GM19463 (cell line): ENCODE results near the gene HAGHL.

ENCODE experiments used
- ATAC-seq: cut with Tn5 transposase; IDR thresholded peaks from one replicate; pipeline ENCODE4 v1.9.1; 2021; ENCODE audit warnings: mild to moderate bottlenecking, moderate library complexity; ENCODE audit not compliant: unreplicated experiment

The HAGHL gene

DNA sequence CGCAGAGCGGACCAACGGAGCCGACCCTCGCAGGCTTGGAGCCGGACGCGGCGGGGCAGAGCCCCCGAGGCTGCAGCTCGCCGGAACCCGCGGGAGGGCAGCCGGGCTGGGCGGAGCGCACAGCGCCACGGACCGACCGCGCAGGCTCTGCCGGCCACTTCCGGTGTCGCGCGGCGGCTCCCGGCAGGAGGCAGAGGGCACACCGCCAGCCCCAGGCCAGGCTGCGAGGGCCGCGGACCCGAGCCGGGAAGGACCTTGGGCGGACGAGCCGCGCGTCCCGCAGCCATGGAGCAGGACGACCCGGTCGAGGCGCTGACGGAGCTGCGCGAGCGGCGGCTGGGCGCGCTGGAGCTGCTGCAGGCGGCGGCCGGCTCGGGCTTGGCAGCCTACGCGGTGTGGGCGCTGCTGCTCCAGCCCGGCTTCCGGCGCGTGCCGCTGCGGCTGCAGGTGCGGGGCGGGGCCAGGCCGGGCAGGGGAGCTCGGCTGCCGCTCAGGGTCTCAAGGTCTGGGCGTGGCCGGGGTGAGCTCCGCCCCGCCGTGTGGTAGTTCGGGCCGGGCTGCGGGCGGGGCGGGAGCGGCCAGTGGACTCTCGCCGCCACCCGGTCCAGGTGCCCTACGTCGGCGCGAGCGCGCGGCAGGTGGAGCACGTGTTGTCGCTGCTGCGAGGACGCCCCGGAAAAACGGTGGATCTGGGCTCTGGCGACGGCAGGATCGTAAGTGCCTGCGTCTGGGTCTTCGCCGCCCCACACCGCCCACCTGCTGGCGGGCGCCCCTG, 5.7 kb upstream of the HAGHL start, which contains the start of gene ANTKMT:
Gene ANTKMT (plus strand): TSS at position 157 of the 775 bp plus-strand sequence. CDS start 129 bp downstream, at position 286.
- peak; percentile 78 for ATAC-seq

DNA sequence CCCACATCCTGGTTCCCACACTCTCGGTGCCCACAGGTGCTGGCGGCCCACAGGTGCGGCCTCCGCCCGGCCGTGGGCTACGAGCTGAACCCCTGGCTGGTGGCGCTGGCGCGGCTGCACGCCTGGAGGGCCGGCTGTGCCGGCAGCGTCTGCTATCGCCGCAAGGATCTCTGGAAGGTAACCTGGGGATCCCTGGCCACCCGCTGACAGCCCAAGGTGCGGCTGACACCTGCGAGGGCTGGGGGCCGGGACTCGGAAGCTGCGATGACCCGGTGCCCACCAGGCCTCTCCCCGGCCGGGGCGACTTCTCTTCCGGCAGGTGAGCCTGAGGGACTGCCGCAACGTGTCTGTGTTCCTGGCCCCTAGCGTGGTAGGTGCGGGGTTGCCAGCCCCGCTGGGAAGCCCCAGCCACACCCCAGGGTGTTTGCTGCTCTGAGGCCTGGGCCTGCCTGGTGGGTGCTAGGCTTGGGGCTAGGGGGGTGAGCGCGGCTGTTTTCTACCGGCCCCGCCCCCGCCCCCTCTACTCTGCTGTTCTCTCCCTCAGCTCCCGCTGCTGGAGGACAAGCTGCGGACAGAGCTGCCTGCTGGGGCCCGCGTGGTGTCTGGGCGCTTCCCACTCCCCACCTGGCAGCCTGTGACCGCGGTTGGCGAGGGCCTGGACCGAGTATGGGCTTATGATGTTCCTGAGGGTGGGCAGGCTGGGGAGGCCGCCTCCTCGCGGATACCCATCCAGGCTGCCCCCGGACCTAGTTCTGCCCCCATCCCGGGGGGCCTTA, 5.0 kb upstream of the HAGHL start:
- ATAC-seq: no peak

DNA sequence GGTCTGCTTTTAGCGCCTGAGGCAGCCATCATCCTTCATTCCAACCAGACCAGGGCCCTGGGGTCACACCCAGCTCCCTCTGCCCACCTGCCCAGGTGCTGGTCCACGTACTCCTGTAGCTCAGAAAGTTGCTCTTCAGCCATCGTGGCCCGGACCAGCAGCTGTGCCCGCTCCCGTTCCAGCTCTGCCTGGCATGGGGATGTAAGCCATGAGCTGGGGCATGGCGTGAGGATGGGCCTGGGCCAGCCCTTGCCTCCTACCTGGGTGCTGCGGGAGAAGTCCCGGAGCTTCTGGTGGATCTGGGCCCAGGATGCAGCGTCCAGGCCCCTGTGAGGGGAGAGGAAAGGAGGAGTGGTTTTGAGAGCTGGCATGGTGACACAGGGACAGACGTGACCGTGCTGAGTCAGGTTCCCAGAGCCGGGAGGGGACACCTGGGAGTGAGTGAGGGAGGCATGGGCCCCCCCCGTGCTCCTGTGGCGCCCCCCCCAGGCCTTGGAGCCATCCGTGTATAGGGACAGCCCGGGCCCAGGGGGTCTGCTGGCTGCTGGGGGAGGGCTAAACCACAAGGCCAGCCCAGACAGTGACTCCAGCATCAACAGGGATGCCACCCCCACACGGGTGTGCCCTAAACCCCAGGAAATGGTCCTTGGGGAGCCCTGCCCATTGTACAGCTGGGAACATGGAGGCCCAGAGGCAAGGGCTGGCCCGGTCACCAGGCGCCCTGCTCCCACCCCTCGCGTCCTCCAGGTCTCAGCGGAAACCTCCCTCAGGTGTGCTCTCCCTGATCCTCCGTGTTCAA, 3.9 kb upstream of the HAGHL start:
- ATAC-seq: no peak

DNA sequence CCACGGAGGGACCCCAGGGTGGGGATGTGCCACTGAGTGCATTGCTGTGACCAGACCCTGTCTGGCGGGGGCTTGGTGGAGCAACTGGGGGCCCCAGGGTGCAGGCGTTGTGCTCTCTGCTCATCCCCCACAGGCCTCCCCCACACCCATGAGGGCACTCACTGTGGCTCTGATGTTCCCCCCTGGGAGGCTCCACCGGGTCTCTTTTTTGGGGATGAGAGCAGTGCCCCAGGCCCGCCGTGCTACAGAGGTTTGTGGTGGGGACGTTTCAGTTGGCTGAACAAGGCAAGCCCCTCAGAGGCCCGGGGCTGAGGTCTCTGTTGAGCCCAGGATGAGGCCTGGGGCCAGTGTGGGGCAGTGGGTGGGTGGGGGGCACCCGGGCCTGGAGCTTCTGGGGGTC, 3.2 kb upstream of the HAGHL start:
- no peak for ATAC-seq

DNA sequence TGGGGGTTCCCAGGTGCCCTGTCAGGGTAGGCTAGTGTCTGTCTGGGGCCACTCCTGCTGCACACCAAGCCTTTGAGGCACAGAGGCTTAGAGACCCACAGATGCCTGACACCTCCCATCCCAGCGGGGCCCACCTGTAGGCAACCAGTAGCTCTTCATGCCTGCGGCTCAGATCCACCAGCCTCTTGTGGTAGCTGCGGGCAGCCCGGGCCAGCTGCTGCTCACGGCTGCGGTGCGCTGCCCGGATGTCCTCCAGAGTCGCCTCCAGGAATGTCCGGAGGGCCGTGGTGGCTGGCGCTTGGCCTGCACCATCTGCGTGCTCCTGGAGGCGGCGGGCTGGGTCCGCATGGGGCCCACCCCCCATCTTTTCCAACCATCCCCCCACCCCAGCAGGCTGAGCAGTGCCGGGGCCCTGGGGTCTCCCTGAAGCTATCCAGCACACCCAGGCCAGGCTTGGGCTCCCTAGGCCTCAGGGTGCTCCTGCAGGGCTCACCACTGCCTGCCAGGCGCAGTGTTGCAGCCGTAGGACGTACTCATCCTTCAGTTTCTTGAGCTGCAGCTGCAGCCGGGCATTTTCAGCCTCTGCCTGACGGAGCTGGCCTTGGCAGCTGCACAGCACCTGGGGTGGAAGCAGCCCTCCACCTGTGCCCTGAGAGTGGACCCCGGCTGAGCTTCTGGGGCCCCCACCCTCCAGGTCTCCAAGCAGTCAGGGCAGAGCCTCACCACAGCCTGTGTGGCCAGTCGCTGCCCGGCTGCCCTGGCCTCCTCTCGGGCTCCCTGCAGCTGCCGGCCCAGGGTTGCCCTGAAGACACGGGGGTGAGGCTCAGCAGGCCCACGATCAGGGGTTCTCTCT, 2.5 kb upstream of the HAGHL start:
- no peak for ATAC-seq

DNA sequence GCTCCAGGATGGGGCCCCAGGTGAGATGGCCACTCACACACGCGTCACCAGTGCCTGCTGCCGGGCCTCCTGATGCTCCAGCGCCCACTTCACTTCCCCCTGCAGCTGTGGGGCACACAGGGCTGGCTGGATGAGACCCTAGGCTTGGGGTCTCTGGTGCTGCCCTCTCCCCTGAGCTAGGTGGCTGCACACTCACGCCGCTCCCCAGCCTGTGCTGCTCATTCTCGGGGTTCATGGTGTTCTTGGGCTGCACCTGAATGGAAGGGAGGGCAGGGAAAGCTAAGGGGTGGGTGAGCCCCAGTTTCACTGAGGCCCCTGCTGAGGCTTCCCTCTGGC, 1.9 kb upstream of the HAGHL start:
- ATAC-seq: no peak

DNA sequence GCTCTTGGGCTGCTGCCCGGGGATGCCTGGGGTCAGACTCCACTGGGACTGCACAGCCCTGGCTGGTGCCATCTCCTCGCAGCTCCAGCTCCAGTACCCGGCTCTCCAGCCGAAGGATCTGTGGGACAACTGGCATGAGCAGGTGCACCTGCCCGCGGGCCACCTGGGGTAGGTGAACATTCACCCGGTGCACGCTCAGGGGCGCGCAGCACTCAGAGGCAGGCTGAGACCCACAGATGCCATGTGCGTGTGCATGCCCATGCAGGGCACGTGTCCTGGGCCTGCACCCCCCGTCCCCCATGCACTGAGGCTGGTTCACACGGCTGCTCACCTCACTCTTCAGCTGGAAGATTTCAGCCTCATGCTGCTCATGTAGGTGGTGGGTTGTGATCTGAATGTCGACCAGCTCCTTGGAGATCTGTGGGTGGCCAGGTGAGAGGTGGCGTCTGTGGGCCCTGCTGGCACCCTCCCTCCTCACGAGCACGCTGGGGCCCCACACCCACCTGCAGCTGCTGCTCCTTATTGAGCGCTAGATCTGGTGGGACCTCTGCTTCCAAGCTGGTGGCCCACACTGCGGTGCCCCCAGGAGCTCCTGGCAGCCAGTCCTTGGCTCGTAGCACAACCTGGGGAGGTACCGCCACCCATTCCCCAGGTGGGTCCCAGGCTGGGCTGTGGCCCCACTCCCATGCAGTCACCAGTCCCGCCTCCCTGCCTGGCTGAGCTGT, 1.3 kb upstream of the HAGHL start:
- no peak for ATAC-seq

DNA sequence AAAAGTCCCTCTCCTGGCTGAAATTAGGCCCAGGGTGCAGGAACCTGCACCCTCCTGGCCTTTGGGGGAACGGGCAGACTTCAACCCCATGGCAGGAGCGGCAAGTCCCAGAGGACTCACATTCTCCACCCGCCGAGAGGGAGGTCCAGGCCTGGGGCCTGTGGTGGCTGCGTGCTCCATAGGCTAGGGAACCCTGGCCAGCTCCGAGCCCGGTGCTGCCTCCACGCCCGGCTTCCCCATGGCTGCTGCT, 793 bp upstream of the HAGHL start:
- ATAC-seq: no peak

DNA sequence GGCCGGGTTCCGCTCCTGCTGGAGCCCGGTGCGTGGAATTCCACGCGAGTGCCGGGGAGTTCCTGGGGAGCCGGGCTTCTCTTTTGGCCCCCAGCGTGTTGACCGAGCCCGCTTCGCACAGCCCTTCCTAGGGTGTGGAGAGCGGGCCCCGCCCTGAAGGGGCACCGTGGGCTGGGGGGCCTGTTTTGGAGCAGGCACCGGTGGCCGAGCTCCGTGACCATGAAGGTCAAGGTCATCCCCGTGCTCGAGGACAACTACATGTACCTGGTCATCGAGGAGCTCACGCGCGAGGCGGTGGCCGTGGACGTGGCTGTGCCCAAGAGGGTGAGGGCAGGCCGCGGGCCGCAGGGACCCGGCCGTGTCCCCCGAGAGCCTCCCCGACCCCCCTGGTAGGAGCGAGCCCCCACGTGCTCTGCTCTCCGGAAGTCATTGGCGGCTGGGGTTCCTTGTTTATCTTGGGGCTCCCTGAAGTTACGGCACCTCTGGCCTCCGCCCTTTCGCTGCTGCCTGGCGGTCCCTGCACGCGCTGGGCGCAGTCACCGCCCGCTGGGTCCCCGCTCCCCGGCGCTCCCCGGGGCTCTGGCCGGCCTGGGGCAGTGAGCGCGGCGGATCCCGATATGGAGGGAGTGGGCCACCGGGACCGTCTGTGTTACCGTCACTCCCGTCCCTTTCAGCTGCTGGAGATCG, 528 bp downstream of the HAGHL start:
- no peak for ATAC-seq

DNA sequence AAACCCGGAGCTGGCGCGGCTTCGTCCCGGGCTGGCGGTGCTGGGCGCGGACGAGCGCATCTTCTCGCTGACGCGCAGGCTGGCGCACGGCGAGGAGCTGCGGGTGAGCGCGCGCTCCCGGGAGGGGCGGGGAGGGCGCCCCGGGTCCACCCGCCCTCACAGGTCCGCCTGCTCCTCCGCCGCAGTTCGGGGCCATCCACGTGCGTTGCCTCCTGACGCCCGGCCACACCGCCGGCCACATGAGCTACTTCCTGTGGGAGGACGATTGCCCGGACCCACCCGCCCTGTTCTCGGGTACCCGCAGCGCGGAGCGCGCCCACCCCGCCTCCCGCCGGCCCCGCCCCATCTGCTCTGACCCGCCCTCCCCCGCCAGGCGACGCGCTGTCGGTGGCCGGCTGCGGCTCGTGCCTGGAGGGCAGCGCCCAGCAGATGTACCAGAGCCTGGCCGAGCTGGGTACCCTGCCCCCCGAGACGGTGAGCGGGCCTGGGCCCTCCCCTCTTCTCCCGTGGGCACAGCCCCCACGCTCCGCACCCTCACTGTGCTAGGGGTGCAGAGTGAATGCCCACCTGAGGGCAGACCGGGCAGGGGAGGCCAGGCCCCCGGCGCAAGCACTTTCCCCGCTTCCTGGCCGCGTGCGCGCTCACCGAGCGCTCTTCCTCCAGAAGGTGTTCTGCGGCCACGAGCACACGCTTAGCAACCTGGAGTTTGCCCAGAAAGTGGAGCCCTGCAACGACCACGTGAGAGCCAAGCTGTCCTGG, 1.4 kb downstream of the HAGHL start:
- peak; percentile 45 for ATAC-seq

DNA sequence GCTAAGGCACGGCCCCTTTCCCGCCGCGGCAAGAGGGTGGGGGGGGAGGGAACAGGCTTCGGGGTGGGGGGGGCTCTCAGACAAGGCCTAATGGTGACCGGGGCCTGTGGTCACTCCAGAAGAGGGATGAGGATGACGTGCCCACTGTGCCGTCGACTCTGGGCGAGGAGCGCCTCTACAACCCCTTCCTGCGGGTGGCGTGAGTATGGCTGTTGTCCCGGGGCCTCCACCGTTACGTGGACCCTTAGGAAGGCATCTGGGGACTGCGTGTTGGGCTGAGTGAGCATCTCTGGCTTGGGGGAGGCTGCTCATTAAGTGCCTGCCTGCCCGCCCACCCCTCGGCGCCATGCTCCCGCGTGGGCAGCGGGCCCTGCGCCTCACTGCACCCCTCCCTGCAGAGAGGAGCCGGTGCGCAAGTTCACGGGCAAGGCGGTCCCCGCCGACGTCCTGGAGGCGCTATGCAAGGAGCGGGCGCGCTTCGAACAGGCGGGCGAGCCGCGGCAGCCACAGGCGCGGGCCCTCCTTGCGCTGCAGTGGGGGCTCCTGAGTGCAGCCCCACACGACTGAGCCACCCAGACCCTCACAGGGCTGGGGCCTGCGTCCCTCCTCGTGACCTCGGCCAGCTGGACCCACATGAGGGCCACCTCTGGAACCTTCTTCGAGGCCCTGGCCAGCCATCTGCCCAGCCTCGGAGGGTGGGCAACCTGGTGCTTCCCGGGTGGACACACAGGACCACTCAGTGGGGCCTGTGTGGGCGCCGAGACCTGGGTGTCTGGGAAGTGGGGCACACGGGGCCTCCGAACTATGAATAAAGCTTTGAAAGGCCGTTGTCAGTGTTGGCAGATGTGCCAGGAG, 2.2 kb downstream of the HAGHL start:
- no peak for ATAC-seq

DNA sequence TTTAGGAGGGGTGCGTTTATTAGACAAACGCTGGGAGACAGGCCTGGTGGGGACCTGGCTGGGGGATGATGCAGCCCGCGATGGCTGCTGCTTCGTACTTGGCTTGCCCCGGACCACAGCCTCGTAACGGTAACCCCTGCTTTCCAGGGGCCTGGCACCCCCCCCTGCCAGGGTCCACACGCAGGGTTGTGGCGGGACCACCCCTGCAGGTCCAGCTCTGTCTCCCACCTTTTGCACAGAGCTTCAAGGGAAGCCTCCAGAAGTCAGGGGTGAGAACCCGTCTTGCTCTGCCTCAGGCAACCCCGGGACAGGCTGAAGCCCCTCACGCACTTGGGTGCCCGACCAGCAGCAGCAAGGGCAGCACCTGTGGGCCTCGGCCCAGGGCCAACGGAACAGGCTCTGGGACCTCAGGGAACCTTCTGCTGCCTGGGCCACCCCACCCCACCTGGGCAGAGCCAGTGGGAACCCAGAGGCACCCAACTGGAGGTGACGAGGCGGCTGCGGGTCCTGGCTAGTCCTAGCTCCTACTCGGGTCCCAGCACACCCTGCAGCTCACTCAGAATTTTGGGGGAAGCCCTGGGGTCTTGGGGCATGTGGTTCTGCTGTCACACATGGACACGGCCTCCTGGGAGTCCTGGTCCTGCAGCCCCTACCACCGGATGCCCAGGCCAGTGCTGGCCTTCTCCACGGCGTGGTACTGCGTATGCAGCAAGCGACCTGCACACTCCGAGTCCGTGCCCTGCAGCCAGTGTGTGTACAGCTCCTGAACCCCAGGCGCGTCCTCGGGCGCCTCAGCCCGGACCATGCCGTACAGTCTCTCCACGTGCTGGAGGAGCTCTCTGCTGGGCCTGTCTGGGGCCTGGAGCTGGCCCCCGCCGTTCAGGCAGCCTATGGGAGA, 3.1 kb downstream of the HAGHL start:
- no peak for ATAC-seq

DNA sequence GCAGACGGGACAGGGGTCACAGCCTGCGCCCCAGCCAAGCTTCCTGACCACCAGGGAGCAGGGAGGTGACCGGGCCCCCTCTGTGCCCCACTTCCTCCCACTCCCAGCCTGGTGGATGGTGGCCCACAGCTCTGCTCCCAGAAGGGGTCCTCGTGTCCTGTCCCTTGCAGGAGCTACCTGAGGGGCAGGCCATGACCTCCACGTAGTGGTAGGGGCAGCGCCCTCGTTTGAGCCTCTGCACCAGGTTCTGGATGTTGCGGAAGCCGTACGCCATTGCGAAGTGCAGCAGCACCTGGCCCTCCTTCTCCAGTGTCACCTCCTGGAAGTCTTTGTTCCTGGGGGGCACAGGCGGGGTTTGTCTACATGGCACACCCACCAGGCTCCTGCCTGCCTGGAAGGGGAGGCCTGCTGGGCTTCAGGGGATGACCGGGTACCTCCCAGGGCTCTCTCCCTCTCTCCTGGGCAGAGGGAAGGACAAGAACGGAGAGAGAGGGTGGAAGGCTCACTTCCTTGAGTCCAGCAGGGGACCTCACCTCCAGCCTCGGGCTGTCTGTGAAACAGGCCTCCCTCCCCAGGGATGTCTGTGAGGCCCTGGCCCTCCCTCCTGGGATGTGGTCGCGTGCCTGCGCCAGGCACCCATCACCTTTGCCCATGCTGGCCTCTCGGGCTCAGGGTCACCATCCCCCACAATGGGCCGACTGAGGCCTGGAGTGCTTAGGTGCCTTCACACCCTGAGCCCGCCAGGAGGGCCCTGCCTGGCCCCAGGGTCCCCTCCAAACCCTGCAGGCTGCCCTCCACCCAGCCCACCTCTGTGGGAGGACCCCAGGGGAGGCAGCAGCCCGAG, 4.0 kb downstream of the HAGHL start:
- no peak for ATAC-seq

DNA sequence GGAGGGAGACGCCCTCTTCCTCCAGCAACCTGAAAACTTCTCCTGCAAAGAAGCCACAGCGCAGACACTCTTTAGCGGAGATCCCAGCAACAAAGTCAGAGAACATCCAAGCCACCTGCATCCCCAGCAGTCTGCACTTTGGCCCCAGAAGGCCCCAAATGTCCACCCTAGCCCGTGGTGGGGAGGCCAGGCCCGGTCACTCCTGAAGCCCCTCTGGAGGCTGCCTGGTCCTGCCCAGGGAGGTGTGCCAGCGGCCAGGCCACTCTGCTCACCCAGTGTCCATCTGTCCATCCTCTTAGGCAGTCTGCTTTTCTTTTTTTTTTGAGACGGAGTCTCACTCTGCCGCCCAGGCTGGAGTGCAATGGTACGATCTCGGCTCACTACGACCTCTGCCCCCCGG, 5.4 kb downstream of the HAGHL start:
- ATAC-seq: no peak

DNA sequence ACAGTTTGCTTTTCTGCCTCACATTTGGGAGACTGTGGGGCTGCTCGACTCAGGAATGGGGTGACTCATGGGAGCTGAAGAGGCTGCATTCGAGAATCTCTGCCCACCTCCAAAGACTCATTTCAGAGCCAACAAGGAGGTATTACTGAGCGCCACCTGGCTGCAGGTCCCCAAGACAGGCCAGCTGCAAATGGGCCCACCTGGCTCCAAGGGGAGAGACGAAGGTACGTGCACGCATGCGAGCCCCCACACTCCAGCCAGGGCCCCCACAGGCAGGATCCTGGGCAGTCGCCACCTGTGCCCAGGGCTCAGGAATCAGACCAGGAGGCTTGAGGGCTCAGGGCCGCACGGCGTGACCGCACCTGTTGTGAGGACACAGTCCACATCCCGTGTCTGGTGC, 6.0 kb downstream of the HAGHL start:
- no peak for ATAC-seq
